ENCODE data around the gene PPP1R14B. TPM values are rescaled to one million over a fixed set of nuclear protein-coding genes. Genes with fewer than 3 reads are reported as not detected.

Gene PPP1R14B
- total RNA-seq, 4 donors from 2014 or later: 9.5 to 63.4 (median 28.3) TPM

- DNase-seq: peak; percentile 90 to 93
- TF ChIP-seq POLR2A (IDR thresholded peaks at IDR 0.05) (peak; percentile 83 to 90), CTCF (IDR thresholded peaks at IDR 0.05) (peak in 3 of 4 experiments; percentile 13 to 44 (median 24))
- H3K4me1 ChIP-seq: peaks cover 1 to 25% of the 10 kb centered on the region in 2 donors
- intact Hi-C loops (cut with DNase I; ENCODE audit: low total_unique reads): no loop called here
- H3K27me3 ChIP-seq: no peaks in the 10 kb centered on the region
- peak within 1 kb of the TSS; percentile 85 to 91 for H3K27ac ChIP-seq
- H3K36me3 ChIP-seq: no peaks in the 10 kb centered on the region
- H3K4me3 ChIP-seq: peak within 1 kb of the TSS; percentile 76 to 99
- no peaks in the 10 kb centered on the region for H3K9me3 ChIP-seq
Observed at GRCh38 chr11:64225608-64226506, 20.9 kb downstream of the PPP1R14B start, which contains the start of the genes NUDT22 and TRPT1. NUDT22 (plus strand) TSS chr11:64226274; CDS start chr11:64226653, 379 bp downstream. TRPT1 (minus strand) TSS chr11:64226186; CDS start chr11:64225860, 326 bp downstream.

GRCh38 chr11:64224891-64225607, 21.7 kb downstream of the PPP1R14B start:
- no peak for TF ChIP-seq POLR2A (IDR thresholded peaks at IDR 0.05)
- no peak for TF ChIP-seq CTCF (IDR thresholded peaks at IDR 0.05)
- H3K4me1 ChIP-seq: peaks cover 0 to 25% of the 10 kb centered on the region in 2 donors
- H3K4me3 ChIP-seq: peak overlapping the region; percentile 76 to 99
- H3K27ac ChIP-seq: peak overlapping the region; percentile 85 to 91
- H3K36me3 ChIP-seq: no peaks in the 10 kb centered on the region
- intact Hi-C loops (cut with DNase I; ENCODE audit: low total_unique reads): no loop called here
- no peaks in the 10 kb centered on the region for H3K9me3 ChIP-seq
- no peaks in the 10 kb centered on the region for H3K27me3 ChIP-seq
- no peak for DNase-seq

- DNase-seq: peak in 1 of 2 donors; percentile 19
- H3K4me1 ChIP-seq: peaks cover 0 to 19% of the 10 kb centered on the region in 2 donors
- no peak overlapping the region for H3K27ac ChIP-seq
- no peaks in the 10 kb centered on the region for H3K36me3 ChIP-seq
- intact Hi-C loops (cut with DNase I; ENCODE audit: low total_unique reads): no loop called here
- H3K27me3 ChIP-seq: no peaks in the 10 kb centered on the region
- H3K9me3 ChIP-seq: no peaks in the 10 kb centered on the region
- no peak overlapping the region for H3K4me3 ChIP-seq
- TF ChIP-seq CTCF (IDR thresholded peaks at IDR 0.05) (no peak), POLR2A (IDR thresholded peaks at IDR 0.05) (no peak)
Observed at GRCh38 chr11:64224151-64224890, 22.4 kb downstream of the PPP1R14B start.

GRCh38 chr11:64223001-64223651, 23.6 kb downstream of the PPP1R14B start:
- Histone ChIP-seq H3K9me3 (no peaks in the 10 kb centered on the region), H3K27ac (no peak overlapping the region), H3K4me1 (peaks cover 0 to 19% of the 10 kb centered on the region in 2 donors), H3K4me3 (no peak overlapping the region), H3K36me3 (no peaks in the 10 kb centered on the region), H3K27me3 (no peaks in the 10 kb centered on the region)
- no peak for TF ChIP-seq CTCF (IDR thresholded peaks at IDR 0.05)
- no peak for TF ChIP-seq POLR2A (IDR thresholded peaks at IDR 0.05)
- intact Hi-C loops (cut with DNase I; ENCODE audit: low total_unique reads): no loop called here
- peak in 1 of 2 donors; percentile 20 for DNase-seq

All from uterus (tissue), 4 donors.